DOHH2 (cell line): Measurements from ENCODE around the gene SOX8.

Source experiments
- H3F3A ChIP-seq: fragments of 200-600 bp; sonication (generic), shearing (Covaris generic); 2 replicates; pipeline ENCODE4 v1.6.0; 2016; ENCODE audit warnings: antibody characterized with exemption, mild to moderate bottlenecking; ENCODE audit not compliant: control insufficient read depth, insufficient read depth
- H3K27ac ChIP-seq: fragments of 200-600 bp; sonication (generic); 2 replicates; pipeline ENCODE4 v1.5.1; 2014; ENCODE audit warnings: low read depth, mild to moderate bottlenecking, low read length, moderate library complexity
- H3K27me3 ChIP-seq: fragments of 200-600 bp; sonication (generic); 2 replicates; pipeline ENCODE4 v1.6.1; 2014; ENCODE audit warnings: mild to moderate bottlenecking, low read length, mixed read lengths; ENCODE audit not compliant: control insufficient read depth
- H3K36me3 ChIP-seq: fragments of 200-600 bp; sonication (generic); 2 replicates; pipeline ENCODE4 v1.6.1; 2014; ENCODE audit warnings: mild to moderate bottlenecking, low read length, moderate library complexity, mixed read lengths; ENCODE audit not compliant: control insufficient read depth
- H3K4me1 ChIP-seq: fragments of 200-600 bp; sonication (generic); 2 replicates; pipeline ENCODE4 v1.6.1; 2014; ENCODE audit warnings: mild to moderate bottlenecking, low read length, mixed read lengths; ENCODE audit not compliant: control insufficient read depth
- H3K4me2 ChIP-seq: fragments of 200-600 bp; sonication (generic); 2 replicates; pipeline ENCODE4 v1.6.0; 2014; ENCODE audit warnings: mild to moderate bottlenecking, low read length, moderate library complexity
- H3K4me3 ChIP-seq: fragments of 200-600 bp; sonication (generic); 2 replicates; pipeline ENCODE4 v1.5.1; 2014; ENCODE audit warnings: mild to moderate bottlenecking, low read length, mixed read lengths
- H3K79me2 ChIP-seq: fragments of 200-600 bp; sonication (generic); 2 replicates; pipeline ENCODE4 v1.6.1; 2014; ENCODE audit warnings: mild to moderate bottlenecking, low read length, mixed read lengths; ENCODE audit not compliant: control insufficient read depth
- H3K9me2 ChIP-seq: fragments of 200-600 bp; sonication (generic); replicated peaks from 2 replicates; pipeline ENCODE4 v1.6.1; 2014; ENCODE audit warnings: mild to moderate bottlenecking, low read length, mixed read lengths; ENCODE audit not compliant: control insufficient read depth
- H3K9me3 ChIP-seq: fragments of 200-600 bp; sonication (generic); 2 replicates; pipeline ENCODE4 v1.6.1; 2014; ENCODE audit warnings: antibody characterized with exemption, low read length, mixed read lengths; ENCODE audit not compliant: control insufficient read depth, insufficient read depth
- H4K20me1 ChIP-seq: fragments of 200-600 bp; sonication (generic); 2 replicates; pipeline ENCODE4 v1.6.0; 2014; ENCODE audit warnings: low read depth, mild to moderate bottlenecking, antibody characterized with exemption, low read length, moderate library complexity; ENCODE audit not compliant: control insufficient read depth, insufficient read depth
- EZH2phosphoT487 ChIP-seq: fragments of 200-600 bp; sonication (generic); IDR thresholded peaks from 2 replicates; pipeline ENCODE4 v1.6.1; 2017; ENCODE audit warnings: borderline replicate concordance, mild to moderate bottlenecking, antibody characterized with exemption, low read length, moderate library complexity, mixed read lengths
- TF ChIP-seq, protein P1 (sequence below): fragments of 200-600 bp; sonication (generic); IDR thresholded peaks from one replicate; pipeline ENCODE4 v1.5.1; 2014; ENCODE audit warnings: antibody characterized with exemption, mild to moderate bottlenecking, low read depth, low read length; ENCODE audit not compliant: poor library complexity, severe bottlenecking

The SOX8 gene

DNA sequence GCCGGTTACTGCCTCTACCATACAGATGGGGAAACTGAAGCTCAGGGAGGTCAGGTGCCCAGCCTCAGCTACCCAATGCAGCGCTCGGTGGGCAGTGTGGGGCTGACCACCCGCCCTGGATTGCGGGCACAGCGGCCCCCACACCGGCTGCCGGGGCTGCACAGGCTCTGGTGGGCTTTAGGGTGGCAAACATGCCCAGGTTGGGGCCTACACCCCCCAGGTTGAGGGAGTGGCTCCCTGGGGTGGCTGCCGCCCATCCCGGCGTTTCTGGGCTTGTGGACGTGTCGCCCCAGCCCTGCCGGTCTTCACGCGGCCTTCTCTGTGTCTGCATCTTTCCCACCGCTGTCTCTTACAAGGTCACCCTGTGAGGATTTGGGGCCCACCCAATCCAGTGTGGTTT lies 50.1 kb downstream of the SOX8 start:
- TF ChIP-seq, protein P1, sequence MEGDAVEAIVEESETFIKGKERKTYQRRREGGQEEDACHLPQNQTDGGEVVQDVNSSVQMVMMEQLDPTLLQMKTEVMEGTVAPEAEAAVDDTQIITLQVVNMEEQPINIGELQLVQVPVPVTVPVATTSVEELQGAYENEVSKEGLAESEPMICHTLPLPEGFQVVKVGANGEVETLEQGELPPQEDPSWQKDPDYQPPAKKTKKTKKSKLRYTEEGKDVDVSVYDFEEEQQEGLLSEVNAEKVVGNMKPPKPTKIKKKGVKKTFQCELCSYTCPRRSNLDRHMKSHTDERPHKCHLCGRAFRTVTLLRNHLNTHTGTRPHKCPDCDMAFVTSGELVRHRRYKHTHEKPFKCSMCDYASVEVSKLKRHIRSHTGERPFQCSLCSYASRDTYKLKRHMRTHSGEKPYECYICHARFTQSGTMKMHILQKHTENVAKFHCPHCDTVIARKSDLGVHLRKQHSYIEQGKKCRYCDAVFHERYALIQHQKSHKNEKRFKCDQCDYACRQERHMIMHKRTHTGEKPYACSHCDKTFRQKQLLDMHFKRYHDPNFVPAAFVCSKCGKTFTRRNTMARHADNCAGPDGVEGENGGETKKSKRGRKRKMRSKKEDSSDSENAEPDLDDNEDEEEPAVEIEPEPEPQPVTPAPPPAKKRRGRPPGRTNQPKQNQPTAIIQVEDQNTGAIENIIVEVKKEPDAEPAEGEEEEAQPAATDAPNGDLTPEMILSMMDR: no peak
- TF ChIP-seq EZH2phosphoT487: no peak
- H3K4me3 ChIP-seq: no peak overlapping the region
- H3K9me3 ChIP-seq: peaks cover 4% of the 10 kb centered on the region; the same call in 1 of the 2 replicates
- H3F3A ChIP-seq: no peaks in the 10 kb centered on the region
- no peaks in the 10 kb centered on the region for H3K36me3 ChIP-seq
- no peaks in the 10 kb centered on the region for H3K79me2 ChIP-seq
- no peaks in the 10 kb centered on the region for H3K9me2 ChIP-seq
- no peaks in the 10 kb centered on the region for H3K27me3 ChIP-seq
- no peak overlapping the region for H3K4me2 ChIP-seq
- no peaks in the 10 kb centered on the region for H4K20me1 ChIP-seq
- H3K4me1 ChIP-seq: no peaks in the 10 kb centered on the region
- no peak overlapping the region for H3K27ac ChIP-seq

DNA sequence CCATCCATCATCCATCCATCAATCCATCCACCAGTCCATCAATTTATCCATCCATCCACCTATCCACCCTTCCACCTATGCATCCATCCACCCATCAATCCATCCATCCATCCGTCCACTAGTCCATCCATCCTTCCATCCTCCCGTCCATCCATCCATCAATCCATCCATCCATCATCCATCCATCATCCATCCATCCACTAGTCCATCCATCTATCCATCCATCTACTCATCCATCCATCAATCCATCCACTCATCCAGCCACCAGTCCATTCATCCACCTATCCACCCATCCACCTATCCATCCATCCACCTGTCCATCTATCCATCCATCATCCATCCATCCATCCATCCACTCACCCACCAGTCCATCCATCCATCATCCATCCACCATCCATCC lies 51.0 kb downstream of the SOX8 start:
- Histone ChIP-seq H3K79me2 (no peaks in the 10 kb centered on the region), H3K4me3 (no peak overlapping the region), H3K4me1 (no peaks in the 10 kb centered on the region), H3F3A (no peaks in the 10 kb centered on the region), H3K27ac (no peak overlapping the region), H4K20me1 (no peaks in the 10 kb centered on the region), H3K27me3 (no peaks in the 10 kb centered on the region), H3K4me2 (no peak overlapping the region), H3K36me3 (no peaks in the 10 kb centered on the region), H3K9me3 (peaks cover 4% of the 10 kb centered on the region; the same call in 1 of the 2 replicates), H3K9me2 (no peaks in the 10 kb centered on the region)
- TF ChIP-seq, protein P1: no peak
- no peak for TF ChIP-seq EZH2phosphoT487

DNA sequence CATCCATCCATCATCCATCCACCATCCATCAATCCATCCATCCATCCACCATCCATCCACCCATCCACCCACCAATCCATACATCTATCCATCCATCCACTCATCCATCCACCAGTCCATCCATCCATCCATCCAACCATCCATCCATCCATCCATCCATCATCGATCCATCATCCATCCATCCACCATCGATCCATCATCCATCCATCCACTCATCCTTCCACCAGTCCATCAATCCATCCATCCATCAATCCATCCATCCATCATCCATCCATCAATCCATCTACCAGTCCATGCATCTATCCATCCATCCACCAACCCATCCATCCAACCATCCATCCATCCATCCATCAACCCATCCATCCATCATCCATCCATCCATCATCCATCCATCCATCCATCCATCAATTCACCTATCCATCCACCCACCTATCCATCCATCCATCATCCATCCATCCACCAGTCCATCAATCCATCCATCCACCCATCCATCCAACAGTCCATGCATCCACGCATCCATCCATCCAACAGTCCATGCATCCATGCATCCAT lies 51.6 kb downstream of the SOX8 start:
- H3K9me2 ChIP-seq: no peaks in the 10 kb centered on the region
- TF ChIP-seq EZH2phosphoT487: no peak
- TF ChIP-seq, protein P1: no peak
- H3K4me3 ChIP-seq: no peak overlapping the region
- no peak overlapping the region for H3K4me2 ChIP-seq
- H3K9me3 ChIP-seq: peaks cover 4% of the 10 kb centered on the region; the same call in 1 of the 2 replicates
- no peaks in the 10 kb centered on the region for H4K20me1 ChIP-seq
- H3F3A ChIP-seq: no peaks in the 10 kb centered on the region
- H3K27ac ChIP-seq: no peak overlapping the region
- no peaks in the 10 kb centered on the region for H3K79me2 ChIP-seq
- no peaks in the 10 kb centered on the region for H3K36me3 ChIP-seq
- no peaks in the 10 kb centered on the region for H3K4me1 ChIP-seq
- H3K27me3 ChIP-seq: no peaks in the 10 kb centered on the region
